Diencephalon (tissue), 1 donor: ENCODE results near the gene IST1. TPM values are rescaled to one million over a fixed set of nuclear protein-coding genes. Genes with fewer than 3 reads are reported as not detected.

ENCODE experiments used
- total RNA-seq: library from RNA; depleted of rRNA; stranded (reverse); fragments of >200 nt; gene quantifications from one replicate; pipeline ENCODE4 v1.2.3, GENCODE V29; 2014

IST1 gene
- total RNA-seq: 107 TPM

DNA sequence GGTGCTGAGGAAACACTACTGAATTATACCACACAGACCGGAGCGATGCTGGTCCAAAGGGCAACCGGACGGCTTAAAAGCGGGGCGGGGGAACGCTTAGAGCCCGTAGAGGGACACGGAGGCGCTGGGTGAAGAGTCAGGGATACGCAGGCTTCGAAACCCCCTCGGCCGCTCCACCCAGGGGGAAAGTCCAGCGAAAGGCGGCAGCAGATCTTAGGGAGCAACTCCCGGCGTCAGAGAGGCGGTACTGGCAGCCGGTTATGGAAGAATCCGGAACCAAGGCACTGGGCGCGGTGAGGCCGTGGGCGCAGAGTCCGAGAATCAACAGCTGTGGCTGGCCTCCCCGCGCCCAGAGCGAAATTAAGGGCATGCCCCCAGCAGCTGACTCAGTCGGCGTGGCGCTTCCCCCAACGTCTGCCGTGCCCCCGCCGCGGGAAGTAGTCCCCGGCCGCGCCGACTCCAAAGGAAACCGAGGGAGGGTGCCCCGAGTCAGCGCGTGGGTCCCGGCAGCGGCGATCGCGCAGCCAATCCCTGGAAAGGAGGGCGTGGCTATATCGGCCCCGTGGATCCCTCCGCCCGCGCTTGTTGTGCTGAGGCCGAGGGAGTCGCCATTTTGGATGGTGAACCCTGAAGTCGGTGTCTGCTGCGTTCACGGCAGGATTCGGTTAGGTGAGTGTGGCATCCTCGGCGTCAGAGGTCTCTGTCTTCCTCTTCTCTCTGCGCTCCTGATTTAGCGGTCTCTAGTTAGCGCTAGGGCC lies at the start of gene IST1:
Gene IST1 (plus strand): TSS at position 611 of the 758 bp plus-strand sequence. CDS start 20,110 bp downstream, outside the sequence.

DNA sequence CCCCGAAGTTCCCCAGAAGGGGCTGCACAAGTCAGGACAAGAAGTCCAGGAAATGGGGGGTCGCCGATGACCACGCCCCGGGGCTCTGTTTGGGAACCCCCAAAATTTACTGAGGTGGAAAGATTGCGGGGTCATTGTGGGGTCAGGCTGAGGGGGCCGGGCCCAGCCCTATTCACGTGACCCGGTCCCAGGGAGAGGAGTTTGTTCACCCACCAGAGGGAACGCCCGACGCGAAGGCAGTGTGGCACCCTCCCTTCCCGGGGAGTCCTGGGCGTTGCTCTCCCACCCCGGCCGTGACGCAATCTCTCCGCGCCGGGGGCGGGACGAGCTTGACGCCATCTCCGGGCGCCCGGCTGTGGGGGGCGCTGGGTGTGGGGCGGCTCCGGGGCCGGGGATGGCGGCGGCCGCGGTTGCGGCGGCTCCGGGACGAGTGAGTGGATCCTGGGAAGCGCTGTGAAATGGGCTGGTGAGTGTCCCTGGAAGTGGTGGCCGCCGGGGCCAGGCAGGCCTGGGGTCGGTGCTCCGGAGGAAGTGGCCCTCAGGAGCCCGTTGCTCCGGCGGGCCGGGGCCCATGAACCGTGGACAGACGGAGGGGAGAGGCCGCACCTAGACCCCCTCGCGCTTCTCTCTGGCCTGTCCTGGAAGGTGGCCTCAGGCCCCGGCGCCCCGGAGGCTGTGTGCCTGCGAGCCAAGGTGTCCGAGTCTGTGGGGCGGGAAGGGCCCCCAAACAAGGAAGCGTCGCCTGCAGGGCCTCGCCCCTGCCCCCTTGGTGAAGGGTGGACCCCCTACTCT lies 49.5 kb upstream of the IST1 start, which contains the start of gene ATXN1L:
Gene ATXN1L (plus strand): TSS at position 338 of the 792 bp plus-strand sequence. CDS start 3,765 bp downstream, outside the sequence.

DNA sequence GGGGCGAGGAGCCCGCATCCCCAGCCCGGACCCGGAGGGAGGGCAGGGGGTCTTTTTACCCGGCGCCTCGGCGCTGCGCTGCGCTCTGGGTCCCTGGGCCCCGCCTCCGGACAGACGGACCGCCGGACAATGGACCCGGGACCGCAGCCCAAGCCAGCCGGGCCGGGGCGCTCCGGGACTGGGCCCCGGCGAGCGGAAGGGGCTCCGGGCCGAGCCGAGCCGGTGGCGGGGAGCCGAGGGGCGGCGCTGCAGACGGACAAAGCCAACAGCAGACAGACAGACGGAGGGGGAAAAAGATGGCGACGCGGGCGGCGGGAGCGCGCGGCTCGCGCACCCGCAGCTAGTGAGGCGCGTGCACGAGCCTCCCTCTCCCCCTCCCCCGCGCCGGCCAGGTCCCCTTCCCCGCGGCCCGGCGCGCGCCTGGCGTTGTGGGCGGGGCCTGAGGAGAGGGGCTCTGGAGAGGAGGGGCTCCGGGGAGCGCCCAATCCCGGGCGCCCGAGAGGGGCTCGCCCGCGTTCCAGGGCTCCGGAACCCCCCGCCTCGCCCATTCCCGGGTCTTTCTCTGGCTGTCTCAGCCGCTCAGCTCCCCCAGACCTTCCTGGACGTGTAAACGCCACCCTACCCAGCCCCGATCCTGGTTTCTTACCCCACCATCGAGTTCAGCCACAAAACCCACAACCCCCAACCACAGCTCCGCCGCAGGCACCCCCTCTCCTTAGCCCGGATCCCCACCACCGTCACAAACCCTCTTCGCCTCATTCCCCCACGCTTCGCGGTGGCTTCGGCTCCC lies 11.3 kb upstream of the IST1 start, which contains the start of gene ZNF821:
Gene ZNF821 (minus strand): TSS at position 334 of the 790 bp plus-strand sequence. CDS start 4,236 bp downstream, outside the sequence.

Other genes with a start within 250 kb of the IST1 start
- 28.4 TPM for gene PHLPP2, start 170.8 kb upstream of the IST1 start, total RNA-seq
- 111 TPM for gene AP1G1, start 86.7 kb upstream of the IST1 start, total RNA-seq
- gene ATXN1L, start 49.6 kb upstream of the IST1 start, total RNA-seq: 14.3 TPM
- 30.4 TPM for gene ZNF821, start 11.3 kb upstream of the IST1 start, total RNA-seq
- under 0.01 TPM for gene PKD1L3, start 104.9 kb downstream of the IST1 start, total RNA-seq
- 3.9 TPM for gene DHODH, start 113.2 kb downstream of the IST1 start, total RNA-seq
- 0.23 TPM for gene HP, start 159.0 kb downstream of the IST1 start, total RNA-seq
- 3.7 TPM for gene HPR, start 167.7 kb downstream of the IST1 start, total RNA-seq
- 11.3 TPM for gene TXNL4B, start 198.1 kb downstream of the IST1 start, total RNA-seq
- gene DHX38, start 198.3 kb downstream of the IST1 start, total RNA-seq: 45.4 TPM